OCI-LY1 (cell line): ENCODE data around the gene ESYT1.

ENCODE experiments used
- H2AFZ ChIP-seq: fragments of 200-600 bp; sonication (generic), shearing (Covaris generic); 2 replicates; pipeline ENCODE4 v1.6.0; 2014; ENCODE audit warnings: antibody characterized with exemption, mild to moderate bottlenecking, low read length
- H3F3A ChIP-seq: fragments of 200-600 bp; sonication (generic), shearing (Covaris generic); 2 replicates; pipeline ENCODE4 v1.6.0; 2014; ENCODE audit warnings: mild to moderate bottlenecking, antibody characterized with exemption, low read length, moderate library complexity; ENCODE audit not compliant: insufficient read depth
- H3K27ac ChIP-seq: fragments of 200-600 bp; sonication (generic); 2 replicates; pipeline ENCODE4 v1.5.1; 2014; ENCODE audit warnings: low read length, mixed run types, mild to moderate bottlenecking, low read depth; ENCODE audit not compliant: poor library complexity, severe bottlenecking
- H3K27me3 ChIP-seq: fragments of 200-600 bp; sonication (generic); 2 replicates; pipeline ENCODE4 v1.6.0; 2014; ENCODE audit warnings: antibody characterized with exemption, mild to moderate bottlenecking, low read length, moderate library complexity; ENCODE audit not compliant: insufficient read depth
- H3K36me3 ChIP-seq: fragments of 200-600 bp; sonication (generic); 2 replicates; pipeline ENCODE4 v1.6.1; 2014; ENCODE audit warnings: mild to moderate bottlenecking, antibody characterized with exemption, low read length, moderate library complexity, mixed read lengths; ENCODE audit not compliant: insufficient read depth
- H3K4me1 ChIP-seq: fragments of 200-600 bp; sonication (generic); 2 replicates; pipeline ENCODE4 v1.5.1; 2014; ENCODE audit warnings: mild to moderate bottlenecking, low read length, moderate library complexity; ENCODE audit not compliant: insufficient read depth, severe bottlenecking
- H3K4me2 ChIP-seq: fragments of 200-600 bp; sonication (generic), shearing (Covaris generic); 2 replicates; pipeline ENCODE4 v1.6.1; 2014; ENCODE audit warnings: low read length
- H3K4me3 ChIP-seq: fragments of 200-600 bp; sonication (generic); 2 replicates; pipeline ENCODE4 v1.5.1; 2014; ENCODE audit warnings: low read length, low read depth, mild to moderate bottlenecking, mixed read lengths; ENCODE audit not compliant: poor library complexity, severe bottlenecking
- H3K79me2 ChIP-seq: fragments of 200-600 bp; shearing (Covaris generic); 2 replicates; pipeline ENCODE4 v1.6.1; 2016; ENCODE audit warnings: mixed run types, low read length, mixed read lengths; ENCODE audit not compliant: insufficient read depth
- H3K9ac ChIP-seq: fragments of 200-600 bp; sonication (generic), shearing (Covaris generic); 2 replicates; pipeline ENCODE4 v1.6.1; 2014; ENCODE audit warnings: mild to moderate bottlenecking, low read length, mixed read lengths
- H3K9me2 ChIP-seq: fragments of 200-600 bp; sonication (generic), shearing (Covaris generic); 2 replicates; pipeline ENCODE4 v1.6.1; 2014; ENCODE audit warnings: low read depth, mild to moderate bottlenecking, low read length, mixed read lengths
- H3K9me3 ChIP-seq: fragments of 200-600 bp; shearing (Covaris generic); 2 replicates; pipeline ENCODE4 v1.6.1; 2014; ENCODE audit warnings: low read length, mixed read lengths
- H4K20me1 ChIP-seq: fragments of 200-600 bp; sonication (generic), shearing (Covaris generic); 2 replicates; pipeline ENCODE4 v1.6.0; 2016; ENCODE audit warnings: mild to moderate bottlenecking, low read length; ENCODE audit not compliant: insufficient read depth
- EZH2 ChIP-seq: fragments of 200-600 bp; sonication (generic), shearing (Covaris generic); IDR thresholded peaks from 2 replicates; pipeline ENCODE4 v1.8.0; 2017; ENCODE audit warnings: borderline replicate concordance, mixed run types, mild to moderate bottlenecking, antibody characterized with exemption, low read length, moderate library complexity, mixed read lengths
- TF ChIP-seq, protein P1 (sequence below): fragments of 200-600 bp; sonication (generic), shearing (Covaris generic); IDR thresholded peaks from 2 replicates; pipeline ENCODE4 v1.5.1; 2017; ENCODE audit warnings: mild to moderate bottlenecking, antibody characterized with exemption, low read length, moderate library complexity, mixed read lengths

Gene ESYT1

DNA sequence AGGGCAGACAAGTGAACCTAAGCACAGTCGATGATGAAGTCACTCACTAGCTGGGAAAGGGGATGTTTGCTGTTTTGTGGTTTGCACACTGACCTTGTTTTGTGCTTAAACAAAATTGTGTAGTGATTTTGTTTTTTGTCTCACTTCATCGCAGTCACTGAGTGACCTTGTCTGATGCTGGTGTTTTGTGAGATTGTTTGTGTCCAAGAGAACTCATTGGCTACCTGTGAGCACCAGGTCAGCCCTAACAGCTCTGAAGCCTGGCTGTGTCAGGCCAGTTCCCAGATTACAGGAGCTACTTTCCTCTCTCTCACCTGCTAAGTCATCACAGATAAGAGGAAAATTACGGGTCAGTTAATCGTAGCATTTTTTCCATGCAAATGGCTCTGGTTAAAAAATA, 3.9 kb upstream of the ESYT1 start:
- no peaks in the 10 kb centered on the region for H3K79me2 ChIP-seq
- no peak overlapping the region for H3K27ac ChIP-seq
- H3K4me2 ChIP-seq: no peak overlapping the region
- H3K4me3 ChIP-seq: no peak overlapping the region
- no peak for TF ChIP-seq EZH2
- TF ChIP-seq, protein P1, sequence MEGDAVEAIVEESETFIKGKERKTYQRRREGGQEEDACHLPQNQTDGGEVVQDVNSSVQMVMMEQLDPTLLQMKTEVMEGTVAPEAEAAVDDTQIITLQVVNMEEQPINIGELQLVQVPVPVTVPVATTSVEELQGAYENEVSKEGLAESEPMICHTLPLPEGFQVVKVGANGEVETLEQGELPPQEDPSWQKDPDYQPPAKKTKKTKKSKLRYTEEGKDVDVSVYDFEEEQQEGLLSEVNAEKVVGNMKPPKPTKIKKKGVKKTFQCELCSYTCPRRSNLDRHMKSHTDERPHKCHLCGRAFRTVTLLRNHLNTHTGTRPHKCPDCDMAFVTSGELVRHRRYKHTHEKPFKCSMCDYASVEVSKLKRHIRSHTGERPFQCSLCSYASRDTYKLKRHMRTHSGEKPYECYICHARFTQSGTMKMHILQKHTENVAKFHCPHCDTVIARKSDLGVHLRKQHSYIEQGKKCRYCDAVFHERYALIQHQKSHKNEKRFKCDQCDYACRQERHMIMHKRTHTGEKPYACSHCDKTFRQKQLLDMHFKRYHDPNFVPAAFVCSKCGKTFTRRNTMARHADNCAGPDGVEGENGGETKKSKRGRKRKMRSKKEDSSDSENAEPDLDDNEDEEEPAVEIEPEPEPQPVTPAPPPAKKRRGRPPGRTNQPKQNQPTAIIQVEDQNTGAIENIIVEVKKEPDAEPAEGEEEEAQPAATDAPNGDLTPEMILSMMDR: no peak
- H3K9me3 ChIP-seq: no peaks in the 10 kb centered on the region
- no peaks in the 10 kb centered on the region for H3K9me2 ChIP-seq
- no peak overlapping the region for H2AFZ ChIP-seq
- peaks cover 12% of the 10 kb centered on the region; the same call in 1 of the 2 replicates for H3K36me3 ChIP-seq
- H3K4me1 ChIP-seq: peaks cover 45% of the 10 kb centered on the region
- no peak overlapping the region; the same call in 1 of the 2 replicates for H3K9ac ChIP-seq
- H3K27me3 ChIP-seq: no peaks in the 10 kb centered on the region
- peaks cover 11% of the 10 kb centered on the region for H3F3A ChIP-seq
- no peaks in the 10 kb centered on the region for H4K20me1 ChIP-seq

DNA sequence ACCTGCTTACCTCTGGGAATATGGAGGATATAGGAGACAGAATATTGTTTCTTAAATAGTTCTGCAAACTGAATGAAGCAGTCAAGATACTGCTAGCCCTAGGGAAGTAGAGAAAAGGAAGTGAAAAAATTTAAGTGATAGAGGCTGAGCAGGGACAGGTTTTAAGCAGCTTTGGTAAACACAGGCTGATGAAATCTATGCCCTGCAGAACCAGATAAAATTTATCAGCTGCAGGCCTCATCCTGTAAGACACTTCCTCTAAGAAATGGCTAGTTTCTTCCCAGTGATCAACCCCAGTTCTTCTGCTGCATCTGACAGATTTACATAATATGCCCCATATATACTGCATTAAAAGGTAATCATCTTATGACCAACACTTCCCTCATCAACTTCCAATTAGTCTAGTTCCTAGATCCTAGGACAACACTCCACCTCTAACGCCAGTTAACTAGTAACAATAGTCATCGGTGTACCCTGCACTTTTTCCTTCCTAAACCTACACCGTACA, 1.3 kb upstream of the ESYT1 start:
- H3K27ac ChIP-seq: peak overlapping the region; percentile 92
- H3K4me2 ChIP-seq: peak overlapping the region; percentile 67
- no peaks in the 10 kb centered on the region for H3K27me3 ChIP-seq
- no peaks in the 10 kb centered on the region for H3K9me2 ChIP-seq
- no peaks in the 10 kb centered on the region for H3K79me2 ChIP-seq
- peak overlapping the region; percentile 52; the same call in 1 of the 2 replicates for H3K9ac ChIP-seq
- H3K4me1 ChIP-seq: peaks cover 42% of the 10 kb centered on the region
- peaks cover 20% of the 10 kb centered on the region for H3K36me3 ChIP-seq
- TF ChIP-seq, protein P1: no peak
- no peak for TF ChIP-seq EZH2
- H3F3A ChIP-seq: peaks cover 11% of the 10 kb centered on the region
- no peaks in the 10 kb centered on the region for H4K20me1 ChIP-seq
- no peak overlapping the region for H2AFZ ChIP-seq
- H3K9me3 ChIP-seq: no peaks in the 10 kb centered on the region
- H3K4me3 ChIP-seq: peak overlapping the region; percentile 51

DNA sequence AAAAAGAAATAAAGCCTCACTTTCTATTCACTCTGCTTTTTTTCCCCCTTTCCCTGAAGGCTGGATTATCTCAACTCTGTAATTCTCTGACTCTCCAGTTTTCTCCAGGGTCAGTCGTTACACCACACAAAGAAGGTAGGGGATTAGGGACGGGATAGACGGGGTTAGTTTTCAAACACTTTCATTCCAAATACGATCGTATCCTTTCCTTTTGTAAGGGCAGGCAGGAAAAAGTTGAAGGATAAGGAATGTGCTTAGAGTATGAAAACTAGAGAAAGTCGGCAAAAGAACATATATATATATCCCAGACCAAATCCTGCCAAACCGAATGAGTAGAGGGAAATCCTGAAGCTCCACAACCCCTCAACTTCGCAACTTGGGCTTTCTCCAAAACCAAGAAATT, 581 bp upstream of the ESYT1 start:
- H3K4me1 ChIP-seq: peaks cover 42% of the 10 kb centered on the region
- peak overlapping the region; percentile 51 for H3K4me3 ChIP-seq
- H2AFZ ChIP-seq: no peak overlapping the region
- no peaks in the 10 kb centered on the region for H3K27me3 ChIP-seq
- no peaks in the 10 kb centered on the region for H3K9me2 ChIP-seq
- peak overlapping the region; percentile 52 for H3K9ac ChIP-seq
- no peaks in the 10 kb centered on the region for H3K79me2 ChIP-seq
- H4K20me1 ChIP-seq: no peaks in the 10 kb centered on the region
- no peak for TF ChIP-seq EZH2
- TF ChIP-seq, protein P1: no peak
- peaks cover 11% of the 10 kb centered on the region for H3F3A ChIP-seq
- peaks cover 25% of the 10 kb centered on the region for H3K36me3 ChIP-seq
- peak overlapping the region; percentile 92 for H3K27ac ChIP-seq
- H3K9me3 ChIP-seq: no peaks in the 10 kb centered on the region
- H3K4me2 ChIP-seq: peak overlapping the region; percentile 67
